Tibial nerve (tissue), 4 donors: ENCODE results near the gene UNC79. TPM values are rescaled to one million over a fixed set of nuclear protein-coding genes. Genes with fewer than 3 reads are reported as not detected.
A peak's percentile ranks its signal among the peaks of the same experiment; 100 is the strongest.

Experiments used
- DNase-seq, 2 donors: peaks; one replicate each; pipeline ENCODE4 v3.0.0-alpha.2; 2019; ENCODE audit warnings: low spot score in 2 of 2
- H3K27ac ChIP-seq, 4 donors: fragments of 200-600 bp; sonication (generic) in 3 of 4; one replicate each; pipeline ENCODE4 v1.5.1; 2017 to 2019; ENCODE audit warnings: mild to moderate bottlenecking in 1 of 4
- H3K27me3 ChIP-seq, 2 donors: fragments of 200-600 bp; sonication (generic) in 1 of 2; one replicate each; pipeline versions ENCODE4 v1.5.1 to v1.6.0; 2017 to 2019
- H3K36me3 ChIP-seq, 3 donors: fragments of 200-600 bp; sonication (generic); one replicate each; pipeline ENCODE4 v1.5.1; 2018 to 2019
- H3K4me1 ChIP-seq, 4 donors: fragments of 200-600 bp; sonication (generic) in 3 of 4; one replicate each; pipeline ENCODE4 v1.5.1; 2017 to 2019
- H3K4me3 ChIP-seq, 4 donors: fragments of 200-600 bp; sonication (generic) in 3 of 4; one replicate each; pipeline ENCODE4 v1.5.1; 2017 to 2019; ENCODE audit warnings: mild to moderate bottlenecking in 1 of 4, moderate library complexity in 1 of 4
- H3K9me3 ChIP-seq, 4 donors: fragments of 200-600 bp; sonication (generic) in 3 of 4; one replicate each; pipeline ENCODE4 v1.5.1; 2017 to 2019
- CTCF ChIP-seq, 5 experiments: fragments of 200-600 bp in 3 of 5; fragments of 450-650 bp in 2 of 5; sonication (generic) in 3 of 5; IDR thresholded peaks; one replicate each; pipeline ENCODE4 v1.5.1; 2016 to 2019; ENCODE audit warnings: antibody characterized with exemption in 5 of 5, mild to moderate bottlenecking in 3 of 5, moderate library complexity in 2 of 5
- EP300 ChIP-seq, 2 donors: sonication (generic); formaldehyde crosslinking; IDR thresholded peaks; one replicate each; pipeline ENCODE4 v1.6.1; 2017; ENCODE audit warnings: antibody characterized with exemption in 2 of 2, mild to moderate bottlenecking in 1 of 2
- POLR2A ChIP-seq, 2 donors: fragments of 450-650 bp; IDR thresholded peaks; one replicate each; pipeline ENCODE4 v1.6.1; 2017; ENCODE audit warnings: antibody characterized with exemption in 2 of 2, mild to moderate bottlenecking in 2 of 2, moderate library complexity in 2 of 2
- WGBS, 2 donors: methylation state at CpG; one replicate each; pipeline ENCODE4 v1.1.5; 2018; 5-methylcytosine and 5-hydroxymethylcytosine counted together
- total RNA-seq, 4 donors: library from RNA; depleted of rRNA; stranded (reverse); fragments of >200 nt; gene quantifications; one replicate each; pipeline ENCODE4 v1.1.0, GENCODE V29; 2016

Gene UNC79
- total RNA-seq, 4 donors from 2014 or later = under 0.01 to 1.3 (median 0.21) TPM; not detected in 1

DNA sequence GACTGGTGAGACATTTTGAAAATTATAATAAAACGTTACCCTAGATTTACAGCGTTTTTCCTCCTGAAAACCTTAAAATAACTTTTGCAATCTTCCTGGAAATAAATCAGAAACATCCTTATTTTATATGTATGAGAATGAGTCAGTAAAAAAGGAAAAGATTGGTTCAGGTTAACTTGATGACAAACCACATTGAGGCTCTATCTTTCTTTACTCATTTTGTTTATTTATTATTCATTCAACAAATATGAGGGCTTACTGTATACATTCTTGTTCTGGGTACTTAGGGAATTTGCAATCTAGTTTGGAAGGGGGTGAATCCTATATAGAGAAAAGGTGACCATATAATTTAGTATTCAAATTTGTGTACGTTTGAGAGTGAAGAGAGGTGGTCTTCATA lies 156.6 kb downstream of the UNC79 start:
- no peaks in the 10 kb centered on the region for H3K9me3 ChIP-seq
- no peak for DNase-seq
- no peak for TF ChIP-seq EP300 (IDR thresholded peaks at IDR 0.05)
- TF ChIP-seq POLR2A (IDR thresholded peaks at IDR 0.05) = no peak
- TF ChIP-seq CTCF (IDR thresholded peaks at IDR 0.05) = no peak

GRCh38 chr14:93591506-93591905 lies 160.8 kb downstream of the UNC79 start:
- Histone ChIP-seq H3K9me3 (no peaks in the 10 kb centered on the region), H3K4me1 (no peaks in the 10 kb centered on the region), H3K27me3 (no peaks in the 10 kb centered on the region), H3K4me3 (no peak overlapping the region), H3K27ac (no peak overlapping the region), H3K36me3 (no peaks in the 10 kb centered on the region)
- DNase-seq = no peak
- WGBS, 2 donors = 73 to 75% methylated on average over 10 of the region's 10 CpGs
- TF ChIP-seq EP300 (IDR thresholded peaks at IDR 0.05) (no peak), POLR2A (IDR thresholded peaks at IDR 0.05) (no peak), CTCF (IDR thresholded peaks at IDR 0.05) (no peak)

More for the DNA sequence above, 156.6 kb downstream of the UNC79 start:
- H3K27me3 ChIP-seq = no peaks in the 10 kb centered on the region
- no peaks in the 10 kb centered on the region for H3K36me3 ChIP-seq
- H3K4me1 ChIP-seq = no peaks in the 10 kb centered on the region
- no peak overlapping the region for H3K27ac ChIP-seq
- H3K4me3 ChIP-seq = no peak overlapping the region
- 82 to 84% methylated on average over 3 of the region's 3 CpGs for WGBS, 2 donors

DNA sequence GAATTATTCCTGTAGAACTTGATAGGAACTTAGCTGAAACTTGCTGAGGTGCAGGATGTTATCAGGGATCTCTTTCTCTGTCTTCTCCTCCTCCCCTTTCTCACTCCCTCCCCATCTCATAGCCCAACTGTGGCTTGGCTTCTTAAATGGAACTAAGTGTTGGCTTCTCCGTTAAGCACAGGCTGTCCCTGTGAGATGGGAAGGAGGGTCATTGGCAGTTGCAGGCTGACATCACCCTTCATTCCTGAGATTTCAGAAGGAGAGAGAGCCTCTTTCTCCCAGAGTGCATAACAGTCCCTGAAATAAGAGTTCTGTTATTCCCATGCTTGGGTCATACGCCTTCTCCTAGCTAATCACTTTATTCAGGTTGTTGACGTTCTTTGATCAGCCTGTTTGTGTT lies 162.0 kb downstream of the UNC79 start:
- no peaks in the 10 kb centered on the region for H3K9me3 ChIP-seq
- WGBS, 2 donors = 27% methylated on average over 3 of the region's 3 CpGs
- peak in 1 of 2 donors; percentile 12 for TF ChIP-seq EP300 (IDR thresholded peaks at IDR 0.05)
- TF ChIP-seq POLR2A (IDR thresholded peaks at IDR 0.05) = no peak
- H3K27ac ChIP-seq = no peak overlapping the region
- no peak for DNase-seq
- no peaks in the 10 kb centered on the region for H3K27me3 ChIP-seq
- no peaks in the 10 kb centered on the region for H3K36me3 ChIP-seq
- H3K4me3 ChIP-seq = no peak overlapping the region
- no peaks in the 10 kb centered on the region for H3K4me1 ChIP-seq

DNA sequence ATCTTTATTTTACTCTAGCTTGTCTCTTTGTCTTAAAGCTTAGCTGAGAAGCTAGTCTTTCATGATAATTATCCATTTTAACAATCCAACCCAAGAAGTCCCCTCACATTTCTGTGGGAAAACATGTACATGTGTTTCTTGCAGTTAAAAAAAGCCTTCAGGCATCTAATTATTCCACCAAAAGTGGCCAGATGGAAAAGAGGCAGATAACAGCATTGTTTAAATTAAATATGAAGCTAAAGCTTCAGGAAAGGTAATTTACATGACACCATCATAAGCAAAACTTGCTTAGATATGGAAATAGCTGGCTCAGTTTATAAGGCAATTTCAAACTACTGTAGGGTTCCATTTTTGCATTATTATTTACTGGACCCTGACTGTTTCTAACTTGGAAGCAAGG lies 175.4 kb downstream of the UNC79 start:
- H3K4me1 ChIP-seq = no peaks in the 10 kb centered on the region
- no peak overlapping the region for H3K27ac ChIP-seq
- H3K4me3 ChIP-seq = no peak overlapping the region
- no peaks in the 10 kb centered on the region for H3K9me3 ChIP-seq
- DNase-seq = no peak
- TF ChIP-seq CTCF (IDR thresholded peaks at IDR 0.05) (no peak), EP300 (IDR thresholded peaks at IDR 0.05) (no peak), POLR2A (IDR thresholded peaks at IDR 0.05) (no peak)
- no peaks in the 10 kb centered on the region for H3K36me3 ChIP-seq
- no peaks in the 10 kb centered on the region for H3K27me3 ChIP-seq

DNA sequence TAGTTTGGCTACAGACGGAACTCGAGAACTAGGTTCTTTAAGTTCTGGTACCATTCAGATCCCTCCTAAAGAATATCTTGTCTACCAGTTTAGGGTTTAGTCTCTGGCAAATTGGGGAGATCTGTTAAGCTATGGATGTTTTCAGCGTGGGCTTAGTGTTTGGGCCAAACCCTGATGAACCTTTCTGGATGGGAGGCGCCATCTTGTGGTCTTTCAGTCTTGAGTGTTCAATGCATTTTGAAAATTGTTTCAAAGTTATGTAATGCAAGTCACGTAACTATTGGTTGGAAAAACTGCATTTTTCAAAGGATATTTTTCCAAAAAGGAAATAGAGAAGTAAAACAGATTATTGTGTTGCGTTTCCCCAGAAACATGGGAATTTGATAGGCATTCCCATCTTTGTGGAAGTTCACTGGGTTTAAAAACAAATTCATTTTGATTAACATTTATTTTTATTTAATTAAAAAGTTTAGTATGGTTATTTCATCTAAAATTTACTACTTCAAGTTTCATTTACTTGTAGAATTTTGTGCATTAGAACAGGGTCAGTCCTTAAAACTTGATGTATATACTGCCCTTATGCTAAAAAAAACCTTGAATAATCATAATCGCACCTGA lies 188.5 kb downstream of the UNC79 start:
- peak in 1 of 2 donors; percentile 34 for DNase-seq
- TF ChIP-seq EP300 (IDR thresholded peaks at IDR 0.05) = no peak
- no peak for TF ChIP-seq POLR2A (IDR thresholded peaks at IDR 0.05)
- peak; percentile 26 to 49 (median 40) for TF ChIP-seq CTCF (IDR thresholded peaks at IDR 0.05)
- H3K36me3 ChIP-seq = no peaks in the 10 kb centered on the region
- no peaks in the 10 kb centered on the region for H3K4me1 ChIP-seq
- no peaks in the 10 kb centered on the region for H3K9me3 ChIP-seq
- WGBS, 2 donors = 43% methylated on average over 7 of the region's 7 CpGs
- no peaks in the 10 kb centered on the region for H3K27me3 ChIP-seq
- H3K4me3 ChIP-seq = no peak overlapping the region
- H3K27ac ChIP-seq = no peak overlapping the region

GRCh38 chr14:93628048-93628447 lies 197.3 kb downstream of the UNC79 start:
- no peaks in the 10 kb centered on the region for H3K9me3 ChIP-seq
- no peak overlapping the region for H3K4me3 ChIP-seq
- no peaks in the 10 kb centered on the region for H3K27me3 ChIP-seq

More at GRCh38 chr14:93628048-93628447, 197.3 kb downstream of the UNC79 start:
- H3K36me3 ChIP-seq = no peaks in the 10 kb centered on the region
- no peak overlapping the region for H3K27ac ChIP-seq
- DNase-seq = no peak
- no peak for TF ChIP-seq EP300 (IDR thresholded peaks at IDR 0.05)
- no peak for TF ChIP-seq POLR2A (IDR thresholded peaks at IDR 0.05)
- TF ChIP-seq CTCF (IDR thresholded peaks at IDR 0.05) = no peak
- 88 to 90% methylated on average over 4 of the region's 4 CpGs for WGBS, 2 donors
- no peaks in the 10 kb centered on the region for H3K4me1 ChIP-seq
